ENCODE results near the gene SDR39U1. TPM values are rescaled to one million over a fixed set of nuclear protein-coding genes. Genes with fewer than 3 reads are reported as not detected.
"Not testable (repeated sequence)": the region's sequence is repeated elsewhere in the genome, so short reads cannot be mapped to it uniquely, and the experiment has no call there.

SDR39U1 gene
- total RNA-seq: 100 to 1,000 TPM in 1 of 4 donors, 10 to 100 TPM in 3; 74.6 to 101 (median 94.4) TPM
- 128 TPM for polyA plus RNA-seq
- long read RNA-seq, donor 1, transcript SDR39U1-218 (3 exons, 1,960 nt): minor isoform, 10 of 142 reads
- long read RNA-seq, donor 1, transcript SDR39U1-203 (5 exons, 1,507 nt): minor isoform, 7 of 142 reads
- long read RNA-seq, donor 1, transcript SDR39U1-201 (6 exons, 1,233 nt): major isoform, 39 of 142 reads
- long read RNA-seq, donor 1, transcript SDR39U1-205 (2 exons, 648 nt): minor isoform, 32 of 142 reads
- long read RNA-seq, donor 1, partial matches to known transcripts: 6 of 142 reads
- long read RNA-seq, donor 1, other reads (novel, unspliced or antisense): 39 of 142 reads
- long read RNA-seq, donor 2, transcript SDR39U1-218 (3 exons, 1,960 nt): minor isoform, 5 of 82 reads
- long read RNA-seq, donor 2, transcript SDR39U1-203 (5 exons, 1,507 nt): minor isoform, 8 of 82 reads
- long read RNA-seq, donor 2, transcript SDR39U1-201 (6 exons, 1,233 nt): major isoform, 32 of 82 reads
- long read RNA-seq, donor 2, transcript SDR39U1-209 (4 exons, 1,203 nt): minor isoform, 7 of 82 reads
- long read RNA-seq, donor 2, partial matches to known transcripts: 5 of 82 reads
- long read RNA-seq, donor 2, other reads (novel, unspliced or antisense): 20 of 82 reads
- long read RNA-seq, donor 3, transcript SDR39U1-203 (5 exons, 1,507 nt): minor isoform, 20 of 200 reads
- long read RNA-seq, donor 3, transcript SDR39U1-209 (4 exons, 1,203 nt): minor isoform, 22 of 200 reads
- long read RNA-seq, donor 3, transcript SDR39U1-201 (6 exons, 1,233 nt): major isoform, 51 of 200 reads
- long read RNA-seq, donor 3, transcript SDR39U1-205 (2 exons, 648 nt): minor isoform, 10 of 200 reads
- long read RNA-seq, donor 3, partial matches to known transcripts: 11 of 200 reads
- long read RNA-seq, donor 3, other reads (novel, unspliced or antisense): 72 of 200 reads
- long read RNA-seq, donor 4, transcript SDR39U1-203 (5 exons, 1,507 nt): minor isoform, 8 of 82 reads
- long read RNA-seq, donor 4, transcript SDR39U1-201 (6 exons, 1,233 nt): major isoform, 26 of 82 reads
- long read RNA-seq, donor 4, transcript SDR39U1-209 (4 exons, 1,203 nt): minor isoform, 6 of 82 reads
- long read RNA-seq, donor 4, partial matches to known transcripts: 4 of 82 reads
- long read RNA-seq, donor 4, other reads (novel, unspliced or antisense): 30 of 82 reads

- Histone ChIP-seq H3K27ac (ENCODE audit: low read length) (peak within 1 kb of the TSS; percentile 100), H3K9me3 (ENCODE audit: control insufficient read depth, low read length) (no peaks in the 10 kb centered on the region), H3K4me1 (ENCODE audit: control insufficient read depth, insufficient read depth, low read length) (no peaks in the 10 kb centered on the region), H3K27me3 (ENCODE audit: control insufficient read depth, insufficient read depth) (no peaks in the 10 kb centered on the region), H3K4me3 (ENCODE audit: low read length) (peak within 1 kb of the TSS; percentile 80)
- DNase-seq: peak; percentile 97 to 98 (median 98)
- WGBS: under 1% methylated on average over 52 of the region's 52 CpGs
- peak; percentile 92 to 94 for ATAC-seq
- intact Hi-C loops (cut with DNase I): no loop called here
These were observed at the start of gene SDR39U1 for GRCh38 chr14:24442240-24443052. TSS of gene SDR39U1 (minus strand) at chr14:24442776. CDS start at chr14:24442769, 7 bp downstream.

- H3K4me3 ChIP-seq (ENCODE audit: low read length); ATAC-seq; H3K27ac ChIP-seq (ENCODE audit: low read length); H3K9me3 ChIP-seq (ENCODE audit: control insufficient read depth, low read length); H3K27me3 ChIP-seq (ENCODE audit: control insufficient read depth, insufficient read depth); DNase-seq; intact Hi-C loops (cut with DNase I); H3K4me1 ChIP-seq (ENCODE audit: control insufficient read depth, insufficient read depth, low read length): not testable (repeated sequence)
- 75% methylated on average over 19 of the region's 19 CpGs for WGBS
These were observed 49.2 kb upstream of the SDR39U1 start for GRCh38 chr14:24491586-24492408.

GRCh38 chr14:24483604-24484252, 41.2 kb upstream of the SDR39U1 start:
- DNase-seq (no peak), ATAC-seq (no peak)
- 49% methylated on average over 4 of the region's 4 CpGs for WGBS
- Histone ChIP-seq H3K27me3 (ENCODE audit: control insufficient read depth, insufficient read depth) (no peaks in the 10 kb centered on the region), H3K4me1 (ENCODE audit: control insufficient read depth, insufficient read depth, low read length) (no peaks in the 10 kb centered on the region), H3K9me3 (ENCODE audit: control insufficient read depth, low read length) (no peaks in the 10 kb centered on the region), H3K4me3 (ENCODE audit: low read length) (no peak overlapping the region), H3K27ac (ENCODE audit: low read length) (no peak overlapping the region)
- intact Hi-C loops (cut with DNase I): no loop called here

- DNase-seq; H3K27me3 ChIP-seq (ENCODE audit: control insufficient read depth, insufficient read depth); intact Hi-C loops (cut with DNase I); H3K9me3 ChIP-seq (ENCODE audit: control insufficient read depth, low read length); H3K4me1 ChIP-seq (ENCODE audit: control insufficient read depth, insufficient read depth, low read length); ATAC-seq; H3K27ac ChIP-seq (ENCODE audit: low read length); H3K4me3 ChIP-seq (ENCODE audit: low read length): not testable (repeated sequence)
- 58% methylated on average over 2 of the region's 2 CpGs for WGBS
These were observed 40.2 kb upstream of the SDR39U1 start for GRCh38 chr14:24482699-24483303.

GRCh38 chr14:24481622-24482324, 39.2 kb upstream of the SDR39U1 start:
- intact Hi-C loops (cut with DNase I): no loop called here
- WGBS: 48% methylated on average over 23 of the region's 23 CpGs
- peak in 2 of 3 donors; percentile 30 to 61 for DNase-seq
- Histone ChIP-seq H3K4me3 (ENCODE audit: low read length) (no peak overlapping the region), H3K27ac (ENCODE audit: low read length) (no peak overlapping the region), H3K9me3 (ENCODE audit: control insufficient read depth, low read length) (no peaks in the 10 kb centered on the region), H3K4me1 (ENCODE audit: control insufficient read depth, insufficient read depth, low read length) (no peaks in the 10 kb centered on the region), H3K27me3 (ENCODE audit: control insufficient read depth, insufficient read depth) (no peaks in the 10 kb centered on the region)
- peak; percentile 68 to 76 for ATAC-seq

- intact Hi-C loops (cut with DNase I); ATAC-seq; H3K9me3 ChIP-seq (ENCODE audit: control insufficient read depth, low read length); DNase-seq; H3K27ac ChIP-seq (ENCODE audit: low read length); H3K4me3 ChIP-seq (ENCODE audit: low read length); H3K27me3 ChIP-seq (ENCODE audit: control insufficient read depth, insufficient read depth); H3K4me1 ChIP-seq (ENCODE audit: control insufficient read depth, insufficient read depth, low read length): not testable (repeated sequence)
- WGBS: 0% methylated on average over 1 of the region's 1 CpG
These were observed 37.4 kb upstream of the SDR39U1 start for GRCh38 chr14:24479999-24480398.

GRCh38 chr14:24475261-24475660, 32.7 kb upstream of the SDR39U1 start:
- Histone ChIP-seq H3K27me3 (ENCODE audit: control insufficient read depth, insufficient read depth) (no peaks in the 10 kb centered on the region), H3K4me1 (ENCODE audit: control insufficient read depth, insufficient read depth, low read length) (no peaks in the 10 kb centered on the region), H3K9me3 (ENCODE audit: control insufficient read depth, low read length) (no peaks in the 10 kb centered on the region), H3K4me3 (ENCODE audit: low read length) (no peak overlapping the region), H3K27ac (ENCODE audit: low read length) (no peak overlapping the region)
- 83% methylated on average over 4 of the region's 4 CpGs for WGBS
- ATAC-seq (no peak), DNase-seq (no peak)
- intact Hi-C loops (cut with DNase I): no loop called here

GRCh38 chr14:24473211-24473610, 30.6 kb upstream of the SDR39U1 start:
- intact Hi-C loops (cut with DNase I): no loop called here
- no peaks in the 10 kb centered on the region for H3K9me3 ChIP-seq (ENCODE audit: control insufficient read depth, low read length)
- no peak overlapping the region for H3K27ac ChIP-seq (ENCODE audit: low read length)
- no peaks in the 10 kb centered on the region for H3K27me3 ChIP-seq (ENCODE audit: control insufficient read depth, insufficient read depth)
- ATAC-seq (no peak), DNase-seq (no peak)
- WGBS: 69% methylated on average over 12 of the region's 12 CpGs
- no peak overlapping the region for H3K4me3 ChIP-seq (ENCODE audit: low read length)
- no peaks in the 10 kb centered on the region for H3K4me1 ChIP-seq (ENCODE audit: control insufficient read depth, insufficient read depth, low read length)

GRCh38 chr14:24470450-24470849, 27.9 kb upstream of the SDR39U1 start:
- ATAC-seq; DNase-seq; intact Hi-C loops (cut with DNase I): not testable (repeated sequence)

More at GRCh38 chr14:24470450-24470849, 27.9 kb upstream of the SDR39U1 start:
- H3K27me3 ChIP-seq (ENCODE audit: control insufficient read depth, insufficient read depth); H3K27ac ChIP-seq (ENCODE audit: low read length); H3K4me1 ChIP-seq (ENCODE audit: control insufficient read depth, insufficient read depth, low read length); H3K9me3 ChIP-seq (ENCODE audit: control insufficient read depth, low read length); H3K4me3 ChIP-seq (ENCODE audit: low read length): not testable (repeated sequence)
- WGBS: 92% methylated on average over 2 of the region's 2 CpGs
